Adrenal gland (tissue), 5 donors: ENCODE measurements around the gene TACC2.

Source experiments
- CTCF ChIP-seq, 6 experiments: fragments of 450-650 bp in 4 of 6; fragments of 200-600 bp in 2 of 6; sonication (generic) in 1 of 6; IDR thresholded peaks; 1 replicate in 5 of 6; 2 replicates in 1 of 6; pipeline versions ENCODE4 v1.5.1 to v1.8.0; 2016 to 2021; ENCODE audit warnings: antibody characterized with exemption in 6 of 6, mild to moderate bottlenecking in 2 of 6, moderate library complexity in 1 of 6
- POLR2A ChIP-seq, 2 donors: fragments of 450-650 bp; IDR thresholded peaks; one replicate each; pipeline ENCODE4 v1.6.1; 2017; ENCODE audit warnings: antibody characterized with exemption in 2 of 2, mild to moderate bottlenecking in 2 of 2, moderate library complexity in 1 of 2
- donor health status: DM: no; HTN: no; CAD: no.

GRCh38 chr10:122249303-122249850 is 260.4 kb downstream of the TACC2 start:
- TF ChIP-seq CTCF (IDR thresholded peaks at IDR 0.05) (no peak), POLR2A (IDR thresholded peaks at IDR 0.05) (no peak)
